IMR-90 (cell line): ENCODE data around the gene POU3F2. TPM values are rescaled to one million over a fixed set of nuclear protein-coding genes. Genes with fewer than 3 reads are reported as not detected.

Experiments
- ATAC-seq: fragments of 200-7000 bp; cut with Tn5 transposase; 2 replicates; pipeline ENCODE4 v1.9.1; 2020; ENCODE audit warnings: low read depth, mild to moderate bottlenecking, moderate library complexity
- BruUV-seq: library from RNA; stranded (reverse); fragments of 400-500 nt; replicated peaks from 2 replicates; lab custom pipeline; 2021; lab: Mats Ljungman, UMichigan
- CTCF ChIA-PET: fragments of 300-600 bp; formaldehyde crosslinking; extraction: SDS; loops from one replicate; lab custom pipeline; 2021; ENCODE audit warnings: antibody characterized with exemption; lab: Yijun Ruan, JAX
- POLR2A ChIA-PET: fragments of 300-600 bp; sonication (Branson Sonifier 250); formaldehyde crosslinking; loops from one replicate; lab custom pipeline; 2022; ENCODE audit warnings: antibody characterized with exemption; ENCODE audit not compliant: unreplicated experiment; lab: Charles Lee
- DNase-seq: peaks from one replicate; pipeline ENCODE4 v3.0.0; 2013
- H2AFZ ChIP-seq: replicated peaks from 2 replicates; pipeline ENCODE3; 2013; ENCODE audit warnings: low read length, mild to moderate bottlenecking; ENCODE audit not compliant: poor library complexity
- H2AK5ac ChIP-seq: 2 replicates; pipeline ENCODE4 v1.6.1; 2013; ENCODE audit warnings: low read depth, low read length, inconsistent platforms
- H2AK9ac ChIP-seq: replicated peaks from 2 replicates; pipeline ENCODE3; 2013; ENCODE audit warnings: mild to moderate bottlenecking, low read depth, low read length, moderate library complexity; ENCODE audit not compliant: poor library complexity
- H2BK120ac ChIP-seq: 2 replicates; pipeline ENCODE4 v1.6.1; 2013; ENCODE audit warnings: low read depth, low read length, inconsistent platforms
- H2BK15ac ChIP-seq: 3 replicates; pipeline ENCODE4 v1.6.1; 2013; ENCODE audit warnings: low read depth, low read length, inconsistent platforms
- H2BK20ac ChIP-seq: 2 replicates; pipeline ENCODE4 v1.6.1; 2013; ENCODE audit warnings: low read depth, mild to moderate bottlenecking, inconsistent platforms, low read length, moderate library complexity
- H2BK5ac ChIP-seq: 2 replicates; pipeline ENCODE4 v1.6.1; 2013; ENCODE audit warnings: mild to moderate bottlenecking, low read depth, low read length, inconsistent platforms; ENCODE audit not compliant: poor library complexity, severe bottlenecking
- H3K14ac ChIP-seq: replicated peaks from 2 replicates; pipeline ENCODE4 v1.6.1; 2013; ENCODE audit warnings: low read depth, low read length, inconsistent platforms
- H3K18ac ChIP-seq: 2 replicates; pipeline ENCODE4 v1.6.1; 2013; ENCODE audit warnings: low read depth, low read length, control low read depth
- H3K23ac ChIP-seq: 2 replicates; pipeline ENCODE4 v1.6.1; 2013; ENCODE audit warnings: low read depth, low read length, inconsistent platforms
- H3K27ac ChIP-seq: 2 replicates; pipeline ENCODE4 v1.5.1; 2013; ENCODE audit warnings: mild to moderate bottlenecking, control low read depth, low read length; ENCODE audit not compliant: insufficient read depth
- H3K27me3 ChIP-seq: 2 replicates; pipeline ENCODE4 v1.6.1; 2013; ENCODE audit warnings: low read length; ENCODE audit not compliant: control insufficient read depth, insufficient read depth
- H3K36me3 ChIP-seq: 2 replicates; pipeline ENCODE4 v1.6.1; 2013; ENCODE audit warnings: low read length, mixed read lengths; ENCODE audit not compliant: control insufficient read depth, insufficient read depth
- H3K4ac ChIP-seq: 2 replicates; pipeline ENCODE4 v1.6.1; 2013; ENCODE audit warnings: low read depth, low read length, inconsistent platforms
- H3K4me1 ChIP-seq: 2 replicates; pipeline ENCODE4 v1.6.1; 2013; ENCODE audit warnings: low read length, mixed read lengths; ENCODE audit not compliant: control insufficient read depth, insufficient read depth
- H3K4me2 ChIP-seq: 2 replicates; pipeline ENCODE4 v1.6.1; 2013; ENCODE audit warnings: low read depth, mild to moderate bottlenecking, control low read depth, low read length, moderate library complexity
- H3K4me3 ChIP-seq: 2 replicates; pipeline ENCODE4 v1.5.1; 2013; ENCODE audit warnings: low read depth, mild to moderate bottlenecking, control low read depth, low read length, moderate library complexity; ENCODE audit not compliant: insufficient read depth
- H3K56ac ChIP-seq: 2 replicates; pipeline ENCODE4 v1.6.1; 2013; ENCODE audit warnings: low read length, inconsistent platforms; ENCODE audit not compliant: insufficient read depth; ENCODE audit errors: extremely low read depth
- H3K79me1 ChIP-seq, 2 experiments: 2 replicates each; pipeline ENCODE4 v1.6.1; 2013; ENCODE audit warnings: low read length in 2 of 2, inconsistent platforms in 1 of 2, low read depth in 1 of 2
- H3K9ac ChIP-seq: 2 replicates; pipeline ENCODE4 v1.6.1; 2013; ENCODE audit warnings: low read depth, low read length, control low read depth
- H3K9me1 ChIP-seq: 2 replicates; pipeline ENCODE4 v1.6.1; 2013; ENCODE audit warnings: low read length, inconsistent platforms; ENCODE audit not compliant: insufficient read depth
- H3K9me3 ChIP-seq: 2 replicates; pipeline ENCODE4 v1.6.1; 2013; ENCODE audit warnings: low read length; ENCODE audit not compliant: control insufficient read depth, insufficient read depth
- H4K20me1 ChIP-seq: 2 replicates; pipeline ENCODE4 v1.6.1; 2013; ENCODE audit warnings: low read length, inconsistent platforms; ENCODE audit not compliant: insufficient read depth
- H4K5ac ChIP-seq: 2 replicates; pipeline ENCODE4 v1.6.1; 2013; ENCODE audit warnings: mild to moderate bottlenecking, low read depth, low read length, control low read depth
- H4K8ac ChIP-seq, 2 experiments: 2 replicates each; pipeline ENCODE4 v1.6.1; 2013; ENCODE audit warnings: low read depth in 2 of 2, low read length in 2 of 2, control low read depth in 1 of 2, inconsistent platforms in 1 of 2
- H4K91ac ChIP-seq: 2 replicates; pipeline ENCODE4 v1.6.1; 2013; ENCODE audit warnings: low read depth, low read length, inconsistent platforms; ENCODE audit not compliant: insufficient read depth
- RAD21 ChIP-seq: IDR thresholded peaks from 2 replicates; pipeline ENCODE4 v1.6.1; 2012; ENCODE audit warnings: low read length, improper control_type of control experiment
- WGBS, 2 experiments: methylation state at CpG; one replicate each; pipeline versions ENCODE4 v1.1.5 to v1.1.7; 2013; ENCODE audit warnings: missing lambda C conversion rate in 2 of 2; ENCODE audit not compliant: insufficient read length in 1 of 2; ENCODE audit errors: extremely low coverage in 2 of 2; 5-methylcytosine and 5-hydroxymethylcytosine counted together
- dilution Hi-C: fragments of 300-500 bp; cut with HindIII; formaldehyde crosslinking; loops from one replicate; pipeline ENCODE4 v1.14.3; 2018; ENCODE audit warnings: low sequenced_read_pairs; ENCODE audit not compliant: unreplicated experiment
- in situ Hi-C: fragments of 300-500 bp; cut with MboI; formaldehyde crosslinking; loops from 3 replicates; pipeline ENCODE4 v1.14.3; 2019; ENCODE audit warnings: low sequenced_read_pairs, inconsistent platforms, mixed read lengths
- intact Hi-C: fragments of 100-400 bp; cut with micrococcal nuclease; formaldehyde crosslinking; loops from 2 replicates; pipeline ENCODE4 v1.10.0; 2022
- polyA plus RNA-seq, 3 experiments: library from polyadenylated mRNA; depleted of rRNA; stranded (reverse); fragments of >200 nt; gene quantifications; 2 replicates each; pipeline ENCODE4 v1.2.3, GENCODE V29; 2012; ENCODE audit warnings: low replicate concordance in 1 of 3
- total RNA-seq: library from RNA; depleted of rRNA; stranded (reverse); fragments of >200 nt; gene quantifications from 2 replicates; pipeline ENCODE4 v1.2.3, GENCODE V29; 2012

The POU3F2 gene
- total and polyA plus RNA-seq, 2 of the 4 experiments (the other 2 are of a cell fraction) = not detected

DNA sequence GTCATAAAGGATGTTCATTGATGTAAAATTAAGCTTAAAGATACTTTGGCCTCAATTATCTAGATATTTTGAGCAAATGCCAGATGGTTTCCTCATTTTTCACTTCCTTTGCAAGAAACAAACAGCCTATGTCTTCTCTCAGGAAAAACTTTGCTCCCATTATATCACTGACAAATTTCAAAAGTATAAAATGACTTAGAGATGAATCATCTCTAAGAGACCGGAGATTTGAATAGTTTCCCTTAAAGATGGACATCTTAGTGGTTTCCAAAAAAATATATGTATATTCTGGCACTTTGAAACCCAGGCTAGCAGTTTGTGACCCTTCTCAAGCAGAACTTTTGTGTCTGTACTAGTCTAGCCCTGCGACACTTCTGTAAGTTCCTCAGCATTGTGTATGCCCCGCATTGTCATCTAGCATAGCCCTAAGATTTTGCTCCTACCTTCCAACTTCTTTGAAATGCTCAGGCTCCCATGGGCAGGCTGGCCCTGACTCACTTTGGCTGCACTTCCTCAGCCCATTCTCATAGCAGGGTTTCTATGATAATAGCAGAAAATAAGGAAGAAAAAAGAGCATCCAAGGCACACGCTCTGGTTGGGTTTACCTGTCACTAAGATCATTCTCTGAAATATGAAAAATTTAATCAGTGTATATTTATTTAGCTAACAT, 25.7 kb upstream of the POU3F2 start:
- no peak overlapping the region for H4K5ac ChIP-seq
- no peak for TF ChIP-seq RAD21
- no peak overlapping the region for H2BK15ac ChIP-seq
- no peaks in the 10 kb centered on the region for H3K36me3 ChIP-seq
- dilution Hi-C loops = no loop called here
- H2BK5ac ChIP-seq = no peak overlapping the region
- H3K9me3 ChIP-seq = no peaks in the 10 kb centered on the region
- H3K9ac ChIP-seq = no peak overlapping the region
- in situ Hi-C loops = no loop called here
- BruUV-seq = no TSS peak
- H2AFZ ChIP-seq = no peak overlapping the region
- H3K56ac ChIP-seq = no peak overlapping the region
- no peak overlapping the region for H4K8ac ChIP-seq
- H2AK5ac ChIP-seq = no peak overlapping the region
- no peak overlapping the region for H4K91ac ChIP-seq
- no peak overlapping the region for H3K18ac ChIP-seq
- no peaks in the 10 kb centered on the region for H3K9me1 ChIP-seq
- H3K4ac ChIP-seq = no peak overlapping the region
- WGBS, 2 experiments = 90% methylated on average over 2 of the region's 4 CpGs; no CpG with 5 or more reads in 1 of the 2 experiments
- no peak overlapping the region for H3K23ac ChIP-seq
- H3K79me1 ChIP-seq = no peaks in the 10 kb centered on the region
- intact Hi-C loops = no loop called here
- DNase-seq (no peak), ATAC-seq (no peak)
- no peak overlapping the region for H3K4me3 ChIP-seq
- H3K27me3 ChIP-seq = no peaks in the 10 kb centered on the region
- no peak overlapping the region for H2BK120ac ChIP-seq
- H2AK9ac ChIP-seq = no peak overlapping the region
- no peak overlapping the region for H3K4me2 ChIP-seq
- H2BK20ac ChIP-seq = no peak overlapping the region
- H3K27ac ChIP-seq = no peak overlapping the region
- CTCF ChIA-PET = interaction anchor here (0.5 kb wide), 1 partner anchor 43 kb away, joined by 3 read pairs; no protein-coding TSS in a partner anchor
- H4K20me1 ChIP-seq = no peaks in the 10 kb centered on the region
- no peak overlapping the region for H3K14ac ChIP-seq
- POLR2A ChIA-PET = no interaction called here
- H3K4me1 ChIP-seq = no peaks in the 10 kb centered on the region
